Stimulated activated CD4-positive, alpha-beta T cell treated with anti-CD3 and anti-CD28 coated beads, Interleukin-4, amount 100 ng/mL, for 4 hours (primary cell): ENCODE measurements around the gene HNRNPCL4.
"Not testable (repeated sequence)": the region's sequence is repeated elsewhere in the genome, so short reads cannot be mapped to it uniquely, and the experiment has no call there.

ENCODE experiments used
- DNase-seq, 2 experiments: peaks; one replicate each; pipeline ENCODE4 v3.0.0-alpha.2; 2020

HNRNPCL4 gene

GRCh38 chr1:13165531-13165930 is at the start of gene HNRNPCL4:
Gene HNRNPCL4 (minus strand): TSS chr1:13165631. CDS start chr1:13165467, 164 bp downstream.
- not testable (repeated sequence) for DNase-seq

- DNase-seq: not testable (repeated sequence)
Observed at GRCh38 chr1:13208712-13209111, 43.3 kb upstream of the HNRNPCL4 start.

- not testable (repeated sequence) for DNase-seq
Observed at GRCh38 chr1:13201309-13201708, 35.9 kb upstream of the HNRNPCL4 start, which contains the start of gene PRAMEF13. Gene PRAMEF13 (minus strand): TSS chr1:13201409. CDS start chr1:13199589, 1,820 bp downstream.

- not testable (repeated sequence) for DNase-seq
Observed at GRCh38 chr1:13171548-13171947, 6.1 kb upstream of the HNRNPCL4 start, which contains the start of gene PRAMEF9. Gene PRAMEF9 (plus strand): TSS chr1:13171848. CDS start chr1:13175281, 3,433 bp downstream.

GRCh38 chr1:13155909-13156308 is 9.5 kb downstream of the HNRNPCL4 start, which contains the start of gene PRAMEF26:
Gene PRAMEF26 (minus strand): TSS chr1:13156009. CDS start chr1:13153095, 2,914 bp downstream.
- not testable (repeated sequence) for DNase-seq

- not testable (repeated sequence) for DNase-seq
Observed at GRCh38 chr1:13116754-13117153, 48.7 kb downstream of the HNRNPCL4 start, which contains the start of gene HNRNPCL2. Gene HNRNPCL2 (minus strand): TSS chr1:13116854. CDS start chr1:13116400, 454 bp downstream.
